ENCODE data around the gene BRCC3. TPM values are rescaled to one million over a fixed set of nuclear protein-coding genes. Genes with fewer than 3 reads are reported as not detected.
"Not testable (repeated sequence)": the region's sequence is repeated elsewhere in the genome, so short reads cannot be mapped to it uniquely, and the experiment has no call there.

Gene BRCC3
- total and polyA plus RNA-seq, 5 experiments from 2014 or later, result 17.0 to 25.7 (median 18.3) TPM

DNA sequence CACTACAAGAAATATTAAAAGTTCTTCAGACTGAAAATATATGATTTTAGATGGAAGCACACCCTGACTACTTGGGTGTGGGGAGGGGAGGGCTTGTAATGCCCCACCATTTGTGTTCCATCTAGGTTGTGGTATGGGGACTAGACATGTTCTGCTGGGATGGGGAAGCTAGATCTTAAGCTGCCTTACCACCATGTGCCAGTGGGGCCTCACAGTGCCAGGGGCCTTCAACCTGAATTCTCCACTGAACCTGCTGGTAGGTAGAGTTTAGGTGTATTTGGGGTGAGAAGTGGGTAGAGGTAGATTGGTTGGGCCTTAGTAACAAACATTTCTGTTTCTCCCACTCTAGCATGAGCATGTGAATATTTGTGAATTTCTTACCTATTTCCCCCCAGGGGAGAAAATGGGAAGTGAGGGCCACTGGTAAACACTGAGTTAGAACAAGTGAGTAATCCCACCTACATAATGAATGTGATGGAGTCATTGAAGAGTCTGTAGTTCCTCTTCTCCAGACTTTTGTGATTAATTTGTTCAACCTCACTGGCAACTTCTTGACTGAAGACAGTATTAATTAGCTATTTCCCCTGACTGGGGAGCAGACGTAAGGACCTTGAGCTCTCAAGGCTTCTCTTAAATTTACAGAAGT lies 44.0 kb downstream of the BRCC3 start:
- POLR2A ChIA-PET, result no interaction called here
- Mint-ChIP-seq H3K27me3 (no peaks in the 10 kb centered on the region), H3K36me3 (peaks cover 4 to 34% (median 16%) of the 10 kb centered on the region in 3 donors), H3K4me3 (no peak overlapping the region), H3K4me1 (peaks cover 0 to 1% (median 0%) of the 10 kb centered on the region in 4 donors), H3K27ac (no peak overlapping the region), H3K9me3 (peaks cover 0 to 2% (median 0%) of the 10 kb centered on the region in 9 donors)
- DNase-seq (no peak), ATAC-seq (no peak)

- Mint-ChIP-seq H3K4me1 (no peaks in the 10 kb centered on the region), H3K9me3 (peaks cover 0 to 30% (median 20%) of the 10 kb centered on the region in 9 donors), H3K4me3 (no peak overlapping the region), H3K27ac (no peak overlapping the region), H3K27me3 (no peaks in the 10 kb centered on the region), H3K36me3 (peaks cover 17 to 30% (median 19%) of the 10 kb centered on the region in 3 donors)
- POLR2A ChIA-PET, result no interaction called here
- ATAC-seq, result no peak
- no peak for DNase-seq
Measured at GRCh38 chrX:155127465-155127864, 56.2 kb downstream of the BRCC3 start.

- DNase-seq (no peak), ATAC-seq (no peak)
- peaks cover 0 to 30% (median 20%) of the 10 kb centered on the region in 9 donors for H3K9me3 Mint-ChIP-seq
- H3K4me3 Mint-ChIP-seq, result no peak overlapping the region
- POLR2A ChIA-PET, result no interaction called here
- H3K36me3 Mint-ChIP-seq, result peaks cover 14 to 25% (median 17%) of the 10 kb centered on the region in 3 donors
- no peaks in the 10 kb centered on the region for H3K4me1 Mint-ChIP-seq
- H3K27ac Mint-ChIP-seq, result no peak overlapping the region
- H3K27me3 Mint-ChIP-seq, result no peaks in the 10 kb centered on the region
Measured at GRCh38 chrX:155127940-155128339, 56.6 kb downstream of the BRCC3 start.

GRCh38 chrX:155132110-155132509 lies 60.8 kb downstream of the BRCC3 start:
- Mint-ChIP-seq H3K27me3 (no peaks in the 10 kb centered on the region), H3K27ac (peak overlapping the region in 1 of 10 donors; percentile 67), H3K4me1 (no peaks in the 10 kb centered on the region), H3K36me3 (peaks cover 0 to 13% (median under 1%) of the 10 kb centered on the region in 3 donors), H3K9me3 (peaks cover 0 to 25% (median 13%) of the 10 kb centered on the region in 9 donors), H3K4me3 (no peak overlapping the region)
- DNase-seq, result no peak
- POLR2A ChIA-PET, result no interaction called here
- no peak for ATAC-seq

DNA sequence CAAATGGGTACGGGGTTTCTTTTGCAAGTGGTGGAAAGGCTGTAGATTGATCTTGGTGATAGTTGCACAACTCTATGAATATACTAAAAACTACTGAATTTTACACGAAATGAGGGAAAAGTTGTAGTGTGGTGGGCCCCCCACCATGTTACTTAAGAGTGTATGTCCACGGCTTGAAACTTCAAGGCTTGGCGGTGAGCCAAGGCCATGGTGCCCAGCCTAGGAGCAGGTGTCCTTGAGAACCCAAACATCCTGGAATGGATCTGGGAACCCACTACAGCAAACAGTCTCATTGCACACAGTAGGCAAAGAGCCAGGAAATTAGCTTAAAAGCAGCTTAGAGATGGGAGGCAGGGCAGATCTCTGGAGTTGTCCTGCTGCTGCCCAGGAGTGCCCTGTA lies 62.9 kb downstream of the BRCC3 start:
- ATAC-seq, result no peak
- no peak overlapping the region for H3K27ac Mint-ChIP-seq
- POLR2A ChIA-PET, result no interaction called here

GRCh38 chrX:155143959-155144548 lies 72.7 kb downstream of the BRCC3 start:
- Mint-ChIP-seq H3K9me3 (no peaks in the 10 kb centered on the region), H3K27ac (peak overlapping the region in 9 of 10 donors; percentile 22 to 63 (median 61)), H3K4me1 (peaks cover 7 to 14% (median 10%) of the 10 kb centered on the region in 4 donors), H3K4me3 (peak overlapping the region in 6 of 10 donors; percentile 10 to 59 (median 36)), H3K36me3 (no peaks in the 10 kb centered on the region), H3K27me3 (peaks cover 0 to 2% (median 0%) of the 10 kb centered on the region in 5 donors)
- peak in 3 of 10 donors; percentile 7 to 37 (median 32) for DNase-seq
- POLR2A ChIA-PET, result interaction anchor here (1.2 to 3.0 kb wide), 2 partner anchors 31 to 73 kb away, joined by 3 to 6 read pairs; no protein-coding TSS in a partner anchor
- peak in 1 of 2 donors; percentile 85 for ATAC-seq

More for the DNA sequence above, 62.9 kb downstream of the BRCC3 start:
- Mint-ChIP-seq H3K4me3 (no peak overlapping the region), H3K27me3 (no peaks in the 10 kb centered on the region), H3K9me3 (peaks cover 0 to 16% (median 5%) of the 10 kb centered on the region in 9 donors), H3K36me3 (peaks cover 0 to 4% (median 0%) of the 10 kb centered on the region in 3 donors), H3K4me1 (no peaks in the 10 kb centered on the region)
- no peak for DNase-seq

DNA sequence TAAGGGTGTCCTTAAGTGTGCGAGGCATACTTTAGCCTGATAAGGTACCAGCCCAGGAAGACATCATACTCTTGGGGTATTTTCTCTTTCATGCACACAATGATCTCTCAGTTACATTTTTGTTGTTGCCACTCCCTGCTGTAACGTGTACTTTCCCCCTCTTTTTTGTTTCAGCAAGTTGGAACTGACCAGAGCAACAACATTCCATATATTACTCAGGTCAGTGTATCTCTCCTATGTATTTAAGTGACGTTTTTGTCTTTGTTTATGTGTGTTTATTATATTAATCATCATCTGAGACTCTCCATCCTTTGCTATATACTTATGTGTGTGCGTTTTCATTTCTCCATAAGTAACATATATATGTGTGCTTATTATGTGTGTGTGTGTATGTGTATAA lies 73.6 kb downstream of the BRCC3 start:
- POLR2A ChIA-PET, result interaction anchor here (3.0 kb wide), 1 partner anchor 72 kb away, joined by 6 read pairs; no protein-coding TSS in a partner anchor
- H3K9me3 Mint-ChIP-seq, result no peaks in the 10 kb centered on the region
- H3K27ac Mint-ChIP-seq, result peak overlapping the region in 2 of 10 donors; percentile 16 to 50
- H3K27me3 Mint-ChIP-seq, result peaks cover 0 to 2% (median 0%) of the 10 kb centered on the region in 5 donors
- peak overlapping the region in 1 of 10 donors; percentile 30 for H3K4me3 Mint-ChIP-seq
- no peaks in the 10 kb centered on the region for H3K36me3 Mint-ChIP-seq
- ATAC-seq (no peak), DNase-seq (no peak)
- peaks cover 7 to 14% (median 10%) of the 10 kb centered on the region in 4 donors for H3K4me1 Mint-ChIP-seq

DNA sequence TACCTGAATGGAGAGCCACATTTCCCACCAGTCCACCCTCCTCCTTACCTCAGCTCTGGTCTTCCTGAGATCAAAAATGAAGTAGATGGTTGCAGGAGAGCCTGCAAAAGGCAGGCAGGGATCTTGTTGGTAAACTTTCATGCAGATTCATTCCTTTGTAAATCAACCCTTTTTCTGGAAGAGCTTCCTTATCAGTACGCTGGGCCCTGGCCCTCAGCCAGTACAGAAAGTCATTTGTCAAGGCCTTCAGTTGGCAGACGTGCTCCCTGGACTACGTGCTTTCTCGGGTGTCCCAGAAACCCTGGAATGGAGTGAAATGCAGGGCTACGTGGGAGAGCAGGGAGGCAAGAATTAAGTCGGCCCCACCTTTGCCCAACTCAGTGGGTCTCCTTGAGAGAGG lies 76.3 kb downstream of the BRCC3 start:
- POLR2A ChIA-PET, H3K4me3 Mint-ChIP-seq, ATAC-seq, H3K36me3 Mint-ChIP-seq, DNase-seq, H3K27ac Mint-ChIP-seq, H3K27me3 Mint-ChIP-seq: not testable (repeated sequence)
- Mint-ChIP-seq H3K9me3 (peaks cover 0 to 10% (median 0%) of the 10 kb centered on the region in 9 donors), H3K4me1 (peaks cover 7 to 14% (median 10%) of the 10 kb centered on the region in 4 donors)

- H3K27me3 Mint-ChIP-seq, H3K27ac Mint-ChIP-seq, ATAC-seq, POLR2A ChIA-PET, H3K4me3 Mint-ChIP-seq, DNase-seq: not testable (repeated sequence)
- peaks cover 0 to 11% (median 4%) of the 10 kb centered on the region in 3 donors for H3K36me3 Mint-ChIP-seq
- H3K4me1 Mint-ChIP-seq, result peaks cover 7 to 15% (median 10%) of the 10 kb centered on the region in 4 donors
- peaks cover 0 to 14% (median 0%) of the 10 kb centered on the region in 9 donors for H3K9me3 Mint-ChIP-seq
Measured at GRCh38 chrX:155148166-155148565, 76.9 kb downstream of the BRCC3 start.

DNA sequence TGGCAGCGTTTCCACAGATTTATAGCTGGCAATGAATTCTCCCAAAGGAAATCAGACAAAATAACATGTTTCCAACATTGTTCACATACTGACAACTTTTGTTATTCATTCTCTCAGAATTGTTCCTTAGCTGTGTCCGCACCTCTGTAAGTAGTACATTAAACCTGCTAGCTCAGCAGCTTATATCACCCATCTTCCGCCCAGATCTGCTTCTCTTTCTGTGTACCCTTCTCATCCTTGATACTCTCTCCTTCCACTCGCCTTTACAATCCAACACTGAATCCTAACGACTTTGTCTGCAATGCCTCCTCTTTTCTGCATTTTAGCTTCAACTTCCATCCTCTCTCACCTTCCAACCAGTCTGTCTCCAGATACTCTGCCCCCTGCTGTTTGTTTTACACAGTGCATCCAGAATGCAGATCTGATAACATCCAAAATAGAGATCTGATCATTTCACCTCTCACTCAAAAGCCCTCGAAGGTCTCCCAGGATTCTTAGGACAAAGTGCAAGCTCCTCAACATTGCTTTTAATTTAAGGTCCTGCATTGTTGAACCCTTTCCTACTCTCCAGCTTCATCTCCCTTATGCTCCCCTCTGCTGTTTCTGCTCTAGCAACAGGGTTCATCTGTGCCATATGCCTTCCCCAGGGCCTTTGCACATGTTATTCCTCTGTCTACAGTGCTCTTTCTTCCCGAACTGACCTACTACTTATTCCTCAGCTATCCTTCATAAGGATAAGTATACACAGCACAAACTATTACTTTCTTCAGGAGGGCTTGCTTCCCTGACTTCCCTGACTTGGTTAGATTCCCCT lies 77.6 kb downstream of the BRCC3 start:
- peak in 7 of 10 donors; percentile 1 to 31 (median 10) for DNase-seq
- H3K9me3 Mint-ChIP-seq, result peaks cover 0 to 21% (median under 1%) of the 10 kb centered on the region in 9 donors
- H3K4me3 Mint-ChIP-seq, result no peak overlapping the region
- peak overlapping the region in 2 of 10 donors; percentile 64 to 66 for H3K27ac Mint-ChIP-seq
- peaks cover 0 to 2% (median 0%) of the 10 kb centered on the region in 5 donors for H3K27me3 Mint-ChIP-seq
- H3K4me1 Mint-ChIP-seq, result peaks cover 6 to 13% (median 10%) of the 10 kb centered on the region in 4 donors
- POLR2A ChIA-PET, result no interaction called here
- ATAC-seq, result no peak
- peaks cover 0 to 11% (median 4%) of the 10 kb centered on the region in 3 donors for H3K36me3 Mint-ChIP-seq

- Mint-ChIP-seq H3K27ac (no peak overlapping the region), H3K9me3 (no peaks in the 10 kb centered on the region), H3K4me3 (no peak overlapping the region), H3K4me1 (no peaks in the 10 kb centered on the region), H3K36me3 (no peaks in the 10 kb centered on the region), H3K27me3 (no peaks in the 10 kb centered on the region)
- ATAC-seq (no peak), DNase-seq (no peak)
- POLR2A ChIA-PET, result interaction anchor here (0.5 kb wide), 1 partner anchor 24 kb away, joined by 4 read pairs; no protein-coding TSS in a partner anchor
Measured at GRCh38 chrX:155169881-155170280, 98.6 kb downstream of the BRCC3 start.

All from naive thymus-derived CD8-positive, alpha-beta T cell (primary cell).